ENCODE results near the gene MYRF. TPM values are rescaled to one million over a fixed set of nuclear protein-coding genes. Genes with fewer than 3 reads are reported as not detected.

MYRF gene
- total RNA-seq, 2 experiments from 2014 or later, result 0.97 to 1.6 TPM

- POLR2A ChIA-PET, result no interaction called here
- no peak for ATAC-seq
Observed at GRCh38 chr11:61711498-61711897, 40.9 kb upstream of the MYRF start.

GRCh38 chr11:61712314-61712713 is 40.1 kb upstream of the MYRF start:
- intact Hi-C loops (cut with micrococcal nuclease), result no loop called here
- H3K36me3 Mint-ChIP-seq (ENCODE audit: low read depth), result no peaks in the 10 kb centered on the region
- no peaks in the 10 kb centered on the region for H3K9me3 Mint-ChIP-seq
- TF ChIP-seq CTCF (IDR thresholded peaks at IDR 0.05), result no peak
- H3K27ac Mint-ChIP-seq, result no peak overlapping the region
- CTCF ChIA-PET, result interaction anchor here (1.5 to 2.3 kb wide), 3 partner anchors 14 to 35 kb away, joined by 3 to 12 read pairs (median 4); no protein-coding TSS in a partner anchor
- H3K4me3 Mint-ChIP-seq, result no peak overlapping the region
- no peak for DNase-seq
- H3K27me3 Mint-ChIP-seq, result no peaks in the 10 kb centered on the region
- POLR2A ChIA-PET, result no interaction called here
- no peak for ATAC-seq
- H3K4me1 Mint-ChIP-seq (ENCODE audit: low read depth), result no peaks in the 10 kb centered on the region

More at GRCh38 chr11:61711498-61711897, 40.9 kb upstream of the MYRF start:
- H3K4me3 Mint-ChIP-seq, result no peak overlapping the region
- no peaks in the 10 kb centered on the region for H3K36me3 Mint-ChIP-seq (ENCODE audit: low read depth)
- H3K27ac Mint-ChIP-seq, result no peak overlapping the region
- TF ChIP-seq CTCF (IDR thresholded peaks at IDR 0.05), result no peak
- DNase-seq, result no peak
- H3K9me3 Mint-ChIP-seq, result no peaks in the 10 kb centered on the region
- H3K4me1 Mint-ChIP-seq (ENCODE audit: low read depth), result no peaks in the 10 kb centered on the region
- CTCF ChIA-PET, result interaction anchor here (1.3 to 2.3 kb wide), 3 partner anchors 13 to 84 kb away, joined by 3 to 12 read pairs (median 4); no protein-coding TSS in a partner anchor
- intact Hi-C loops (cut with micrococcal nuclease), result no loop called here
- H3K27me3 Mint-ChIP-seq, result no peaks in the 10 kb centered on the region

GRCh38 chr11:61712846-61713245 is 39.6 kb upstream of the MYRF start:
- intact Hi-C loops (cut with micrococcal nuclease), result no loop called here
- Mint-ChIP-seq H3K27me3 (no peaks in the 10 kb centered on the region), H3K27ac (no peak overlapping the region), H3K4me3 (no peak overlapping the region), H3K4me1 (ENCODE audit: low read depth) (no peaks in the 10 kb centered on the region), H3K9me3 (no peaks in the 10 kb centered on the region), H3K36me3 (ENCODE audit: low read depth) (no peaks in the 10 kb centered on the region)
- DNase-seq (no peak), ATAC-seq (no peak)
- POLR2A ChIA-PET, result no interaction called here
- CTCF ChIA-PET, result interaction anchor here (1.1 to 2.3 kb wide), 4 partner anchors 14 to 196 kb away, joined by 3 to 12 read pairs (median 4); no protein-coding TSS in a partner anchor
- no peak for TF ChIP-seq CTCF (IDR thresholded peaks at IDR 0.05)

GRCh38 chr11:61713464-61713863 is 39.0 kb upstream of the MYRF start:
- H3K36me3 Mint-ChIP-seq (ENCODE audit: low read depth), result no peaks in the 10 kb centered on the region
- ChIA-PET CTCF (interaction anchor here (0.8 to 2.3 kb wide), 4 partner anchors 11 to 196 kb away, joined by 3 to 12 read pairs (median 3); no protein-coding TSS in a partner anchor), POLR2A (no interaction called here)
- DNase-seq (no peak), ATAC-seq (no peak)
- H3K27ac Mint-ChIP-seq, result no peak overlapping the region
- H3K27me3 Mint-ChIP-seq, result no peaks in the 10 kb centered on the region
- H3K4me3 Mint-ChIP-seq, result no peak overlapping the region
- no peak for TF ChIP-seq CTCF (IDR thresholded peaks at IDR 0.05)
- no peaks in the 10 kb centered on the region for H3K9me3 Mint-ChIP-seq
- no peaks in the 10 kb centered on the region for H3K4me1 Mint-ChIP-seq (ENCODE audit: low read depth)
- intact Hi-C loops (cut with micrococcal nuclease), result no loop called here

GRCh38 chr11:61713906-61714305 is 38.5 kb upstream of the MYRF start:
- CTCF ChIA-PET, result interaction anchor here (0.8 kb wide), 1 partner anchor 12 kb away, joined by 3 read pairs; no protein-coding TSS in a partner anchor
- no peak overlapping the region for H3K27ac Mint-ChIP-seq
- DNase-seq (no peak), ATAC-seq (no peak)
- intact Hi-C loops (cut with micrococcal nuclease), result no loop called here
- H3K36me3 Mint-ChIP-seq (ENCODE audit: low read depth), result no peaks in the 10 kb centered on the region
- TF ChIP-seq CTCF (IDR thresholded peaks at IDR 0.05), result no peak
- H3K27me3 Mint-ChIP-seq, result no peaks in the 10 kb centered on the region
- POLR2A ChIA-PET, result no interaction called here
- H3K9me3 Mint-ChIP-seq, result no peaks in the 10 kb centered on the region
- H3K4me1 Mint-ChIP-seq (ENCODE audit: low read depth), result no peaks in the 10 kb centered on the region
- H3K4me3 Mint-ChIP-seq, result no peak overlapping the region
